Right lobe of liver (tissue), 4 donors: ENCODE results near the gene PPM1N.

Experiments used
- POLR2A ChIP-seq: fragments of 450-650 bp; IDR thresholded peaks from one replicate; pipeline ENCODE4 v1.6.1; 2017; ENCODE audit warnings: antibody characterized with exemption, mild to moderate bottlenecking
- TF ChIP-seq, protein P1 (sequence below), 4 donors: fragments of 200-600 bp in 3 of 4; fragments of 450-650 bp in 1 of 4; IDR thresholded peaks; one replicate each; pipeline versions ENCODE4 v1.5.1 to v1.8.0; 2016 to 2022; ENCODE audit warnings: antibody characterized with exemption in 4 of 4, mild to moderate bottlenecking in 2 of 4
- donor health status: DM: no; HTN: no; CAD: no.
- donor health status: DM: no; HTN: no; CAD: no.
- donor health status: DM: no; HTN: yes; CAD: no.

DNA sequence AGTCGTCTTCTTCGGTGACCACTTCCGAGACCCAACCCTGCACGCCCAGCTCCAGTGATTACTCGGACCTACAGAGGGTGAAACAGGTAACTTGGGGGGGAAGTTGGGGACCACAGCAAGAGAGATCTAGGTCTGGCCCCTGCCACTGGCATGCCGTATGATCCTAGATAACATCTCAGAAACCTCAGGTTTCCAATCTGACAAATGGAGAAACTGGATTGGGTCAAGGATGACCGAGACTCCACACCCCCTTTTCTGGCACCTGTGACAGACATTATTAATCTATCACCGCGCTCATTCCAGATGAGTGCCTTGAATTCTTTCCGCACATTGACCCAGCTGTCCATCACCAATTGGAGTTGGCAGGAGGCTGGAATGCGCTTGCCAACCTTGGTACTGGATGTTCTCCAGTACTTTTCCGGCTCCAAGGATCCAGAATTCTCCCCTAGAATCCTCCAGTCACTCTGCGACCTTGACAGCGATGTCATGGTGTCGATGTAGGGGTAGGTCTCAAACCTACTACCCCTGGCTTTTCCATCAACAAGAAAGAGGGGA is 26.4 kb downstream of the PPM1N start:
- TF ChIP-seq, protein P1, sequence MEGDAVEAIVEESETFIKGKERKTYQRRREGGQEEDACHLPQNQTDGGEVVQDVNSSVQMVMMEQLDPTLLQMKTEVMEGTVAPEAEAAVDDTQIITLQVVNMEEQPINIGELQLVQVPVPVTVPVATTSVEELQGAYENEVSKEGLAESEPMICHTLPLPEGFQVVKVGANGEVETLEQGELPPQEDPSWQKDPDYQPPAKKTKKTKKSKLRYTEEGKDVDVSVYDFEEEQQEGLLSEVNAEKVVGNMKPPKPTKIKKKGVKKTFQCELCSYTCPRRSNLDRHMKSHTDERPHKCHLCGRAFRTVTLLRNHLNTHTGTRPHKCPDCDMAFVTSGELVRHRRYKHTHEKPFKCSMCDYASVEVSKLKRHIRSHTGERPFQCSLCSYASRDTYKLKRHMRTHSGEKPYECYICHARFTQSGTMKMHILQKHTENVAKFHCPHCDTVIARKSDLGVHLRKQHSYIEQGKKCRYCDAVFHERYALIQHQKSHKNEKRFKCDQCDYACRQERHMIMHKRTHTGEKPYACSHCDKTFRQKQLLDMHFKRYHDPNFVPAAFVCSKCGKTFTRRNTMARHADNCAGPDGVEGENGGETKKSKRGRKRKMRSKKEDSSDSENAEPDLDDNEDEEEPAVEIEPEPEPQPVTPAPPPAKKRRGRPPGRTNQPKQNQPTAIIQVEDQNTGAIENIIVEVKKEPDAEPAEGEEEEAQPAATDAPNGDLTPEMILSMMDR (IDR thresholded peaks at IDR 0.05) = no peak
- TF ChIP-seq POLR2A = no peak
